IMR-90 (cell line): ENCODE results near the gene CSF2RB. TPM values are rescaled to one million over a fixed set of nuclear protein-coding genes. Genes with fewer than 3 reads are reported as not detected.

ENCODE experiments used
- ATAC-seq: fragments of 200-7000 bp; cut with Tn5 transposase; 2 replicates; pipeline ENCODE4 v1.9.1; 2020; ENCODE audit warnings: low read depth, mild to moderate bottlenecking, moderate library complexity
- BruUV-seq: library from RNA; stranded (reverse); fragments of 400-500 nt; replicated peaks from 2 replicates; lab custom pipeline; 2021; lab: Mats Ljungman, UMichigan
- CTCF ChIA-PET: fragments of 300-600 bp; formaldehyde crosslinking; extraction: SDS; loops from one replicate; lab custom pipeline; 2021; ENCODE audit warnings: antibody characterized with exemption; lab: Yijun Ruan, JAX
- POLR2A ChIA-PET: fragments of 300-600 bp; sonication (Branson Sonifier 250); formaldehyde crosslinking; loops from one replicate; lab custom pipeline; 2022; ENCODE audit warnings: antibody characterized with exemption; ENCODE audit not compliant: unreplicated experiment; lab: Charles Lee
- DNase-seq: peaks from one replicate; pipeline ENCODE4 v3.0.0; 2013
- H2AFZ ChIP-seq: replicated peaks from 2 replicates; pipeline ENCODE3; 2013; ENCODE audit warnings: low read length, mild to moderate bottlenecking; ENCODE audit not compliant: poor library complexity
- H2AK5ac ChIP-seq: 2 replicates; pipeline ENCODE4 v1.6.1; 2013; ENCODE audit warnings: low read depth, low read length, inconsistent platforms
- H2AK9ac ChIP-seq: replicated peaks from 2 replicates; pipeline ENCODE3; 2013; ENCODE audit warnings: mild to moderate bottlenecking, low read depth, low read length, moderate library complexity; ENCODE audit not compliant: poor library complexity
- H2BK120ac ChIP-seq: 2 replicates; pipeline ENCODE4 v1.6.1; 2013; ENCODE audit warnings: low read depth, low read length, inconsistent platforms
- H2BK15ac ChIP-seq: 3 replicates; pipeline ENCODE4 v1.6.1; 2013; ENCODE audit warnings: low read depth, low read length, inconsistent platforms
- H2BK20ac ChIP-seq: 2 replicates; pipeline ENCODE4 v1.6.1; 2013; ENCODE audit warnings: low read depth, mild to moderate bottlenecking, inconsistent platforms, low read length, moderate library complexity
- H2BK5ac ChIP-seq: 2 replicates; pipeline ENCODE4 v1.6.1; 2013; ENCODE audit warnings: mild to moderate bottlenecking, low read depth, low read length, inconsistent platforms; ENCODE audit not compliant: poor library complexity, severe bottlenecking
- H3K14ac ChIP-seq: replicated peaks from 2 replicates; pipeline ENCODE4 v1.6.1; 2013; ENCODE audit warnings: low read depth, low read length, inconsistent platforms
- H3K18ac ChIP-seq: 2 replicates; pipeline ENCODE4 v1.6.1; 2013; ENCODE audit warnings: low read depth, low read length, control low read depth
- H3K23ac ChIP-seq: 2 replicates; pipeline ENCODE4 v1.6.1; 2013; ENCODE audit warnings: low read depth, low read length, inconsistent platforms
- H3K27ac ChIP-seq: 2 replicates; pipeline ENCODE4 v1.5.1; 2013; ENCODE audit warnings: mild to moderate bottlenecking, control low read depth, low read length; ENCODE audit not compliant: insufficient read depth
- H3K27me3 ChIP-seq: 2 replicates; pipeline ENCODE4 v1.6.1; 2013; ENCODE audit warnings: low read length; ENCODE audit not compliant: control insufficient read depth, insufficient read depth
- H3K36me3 ChIP-seq: 2 replicates; pipeline ENCODE4 v1.6.1; 2013; ENCODE audit warnings: low read length, mixed read lengths; ENCODE audit not compliant: control insufficient read depth, insufficient read depth
- H3K4ac ChIP-seq: 2 replicates; pipeline ENCODE4 v1.6.1; 2013; ENCODE audit warnings: low read depth, low read length, inconsistent platforms
- H3K4me1 ChIP-seq: 2 replicates; pipeline ENCODE4 v1.6.1; 2013; ENCODE audit warnings: low read length, mixed read lengths; ENCODE audit not compliant: control insufficient read depth, insufficient read depth
- H3K4me2 ChIP-seq: 2 replicates; pipeline ENCODE4 v1.6.1; 2013; ENCODE audit warnings: low read depth, mild to moderate bottlenecking, control low read depth, low read length, moderate library complexity
- H3K4me3 ChIP-seq: 2 replicates; pipeline ENCODE4 v1.5.1; 2013; ENCODE audit warnings: low read depth, mild to moderate bottlenecking, control low read depth, low read length, moderate library complexity; ENCODE audit not compliant: insufficient read depth
- H3K56ac ChIP-seq: 2 replicates; pipeline ENCODE4 v1.6.1; 2013; ENCODE audit warnings: low read length, inconsistent platforms; ENCODE audit not compliant: insufficient read depth; ENCODE audit errors: extremely low read depth
- H3K79me1 ChIP-seq, 2 experiments: 2 replicates each; pipeline ENCODE4 v1.6.1; 2013; ENCODE audit warnings: low read length in 2 of 2, inconsistent platforms in 1 of 2, low read depth in 1 of 2
- H3K9ac ChIP-seq: 2 replicates; pipeline ENCODE4 v1.6.1; 2013; ENCODE audit warnings: low read depth, low read length, control low read depth
- H3K9me1 ChIP-seq: 2 replicates; pipeline ENCODE4 v1.6.1; 2013; ENCODE audit warnings: low read length, inconsistent platforms; ENCODE audit not compliant: insufficient read depth
- H3K9me3 ChIP-seq: 2 replicates; pipeline ENCODE4 v1.6.1; 2013; ENCODE audit warnings: low read length; ENCODE audit not compliant: control insufficient read depth, insufficient read depth
- H4K20me1 ChIP-seq: 2 replicates; pipeline ENCODE4 v1.6.1; 2013; ENCODE audit warnings: low read length, inconsistent platforms; ENCODE audit not compliant: insufficient read depth
- H4K5ac ChIP-seq: 2 replicates; pipeline ENCODE4 v1.6.1; 2013; ENCODE audit warnings: mild to moderate bottlenecking, low read depth, low read length, control low read depth
- H4K8ac ChIP-seq, 2 experiments: 2 replicates each; pipeline ENCODE4 v1.6.1; 2013; ENCODE audit warnings: low read depth in 2 of 2, low read length in 2 of 2, control low read depth in 1 of 2, inconsistent platforms in 1 of 2
- H4K91ac ChIP-seq: 2 replicates; pipeline ENCODE4 v1.6.1; 2013; ENCODE audit warnings: low read depth, low read length, inconsistent platforms; ENCODE audit not compliant: insufficient read depth
- BHLHE40 ChIP-seq: fragments of 150-350 bp; IDR thresholded peaks from 2 replicates; pipeline ENCODE4 v1.6.1; 2016; ENCODE audit warnings: mild to moderate bottlenecking, low read depth, low read length
- CEBPB ChIP-seq: IDR thresholded peaks from 2 replicates; pipeline ENCODE4 v1.6.1; 2012; ENCODE audit warnings: low read depth, low read length, improper control_type of control experiment
- CHD1 ChIP-seq: IDR thresholded peaks from 2 replicates; pipeline ENCODE4 v1.6.1; 2012; ENCODE audit warnings: low read depth, low read length, improper control_type of control experiment
- MAFK ChIP-seq: IDR thresholded peaks from 2 replicates; pipeline ENCODE4 v1.6.1; 2012; ENCODE audit warnings: low read depth, low read length, improper control_type of control experiment
- MXI1 ChIP-seq: IDR thresholded peaks from 2 replicates; pipeline ENCODE4 v1.6.1; 2012; ENCODE audit warnings: low read depth, mild to moderate bottlenecking, low read length, moderate library complexity, borderline replicate concordance
- NFE2L2 ChIP-seq: fragments of 150-350 bp; IDR thresholded peaks from 2 replicates; pipeline ENCODE4 v1.6.1; 2016; ENCODE audit warnings: low read depth, mild to moderate bottlenecking, low read length
- RAD21 ChIP-seq: IDR thresholded peaks from 2 replicates; pipeline ENCODE4 v1.6.1; 2012; ENCODE audit warnings: low read length, improper control_type of control experiment
- RCOR1 ChIP-seq: IDR thresholded peaks from 2 replicates; pipeline ENCODE4 v1.6.1; 2012; ENCODE audit warnings: mild to moderate bottlenecking, low read length, improper control_type of control experiment; ENCODE audit not compliant: insufficient replicate concordance
- RFX5 ChIP-seq: IDR thresholded peaks from 2 replicates; pipeline ENCODE4 v1.8.0; 2012; ENCODE audit warnings: low read depth, mild to moderate bottlenecking, low read length, moderate library complexity
- SMC3 ChIP-seq: fragments of 150-350 bp; IDR thresholded peaks from 2 replicates; pipeline ENCODE4 v1.6.1; 2016; ENCODE audit warnings: low read depth, mild to moderate bottlenecking, antibody characterized with exemption, low read length, moderate library complexity
- WGBS, 2 experiments: methylation state at CpG; one replicate each; pipeline versions ENCODE4 v1.1.5 to v1.1.7; 2013; ENCODE audit warnings: missing lambda C conversion rate in 2 of 2; ENCODE audit not compliant: insufficient read length in 1 of 2; ENCODE audit errors: extremely low coverage in 2 of 2; 5-methylcytosine and 5-hydroxymethylcytosine counted together
- dilution Hi-C: fragments of 300-500 bp; cut with HindIII; formaldehyde crosslinking; loops from one replicate; pipeline ENCODE4 v1.14.3; 2018; ENCODE audit warnings: low sequenced_read_pairs; ENCODE audit not compliant: unreplicated experiment
- in situ Hi-C: fragments of 300-500 bp; cut with MboI; formaldehyde crosslinking; loops from 3 replicates; pipeline ENCODE4 v1.14.3; 2019; ENCODE audit warnings: low sequenced_read_pairs, inconsistent platforms, mixed read lengths
- intact Hi-C: fragments of 100-400 bp; cut with micrococcal nuclease; formaldehyde crosslinking; loops from 2 replicates; pipeline ENCODE4 v1.10.0; 2022
- polyA plus RNA-seq, 3 experiments: library from polyadenylated mRNA; depleted of rRNA; stranded (reverse); fragments of >200 nt; gene quantifications; 2 replicates each; pipeline ENCODE4 v1.2.3, GENCODE V29; 2012; ENCODE audit warnings: low replicate concordance in 1 of 3
- total RNA-seq: library from RNA; depleted of rRNA; stranded (reverse); fragments of >200 nt; gene quantifications from 2 replicates; pipeline ENCODE4 v1.2.3, GENCODE V29; 2012
- TF ChIP-seq, protein P1 (sequence below): fragments of 150-350 bp; IDR thresholded peaks from 2 replicates; pipeline ENCODE4 v1.6.1; 2016; ENCODE audit warnings: low read depth, mild to moderate bottlenecking, low read length, moderate library complexity, borderline replicate concordance
- TF ChIP-seq, protein P2 (sequence below): conservative IDR thresholded peaks from 2 replicates; pipeline ENCODE4 v1.5.1; 2012; ENCODE audit warnings: mild to moderate bottlenecking, low read depth, low read length, improper control_type of control experiment

CSF2RB gene
- total and polyA plus RNA-seq, 2 of the 4 experiments (the other 2 are of a cell fraction): not detected

- H2AK5ac ChIP-seq: no peak overlapping the region
- no peak overlapping the region for H3K56ac ChIP-seq
- H3K4me1 ChIP-seq: no peaks in the 10 kb centered on the region
- H3K4me3 ChIP-seq: no peak overlapping the region
- H3K4ac ChIP-seq: no peak overlapping the region
- H2AK9ac ChIP-seq: no peak overlapping the region
- no peak overlapping the region for H2BK20ac ChIP-seq
- no peak for DNase-seq
- H3K9me1 ChIP-seq: no peaks in the 10 kb centered on the region
- no peaks in the 10 kb centered on the region for H3K79me1 ChIP-seq
- in situ Hi-C loops (no loop called here), dilution Hi-C loops (no loop called here), intact Hi-C loops (no loop called here)
- H4K20me1 ChIP-seq: no peaks in the 10 kb centered on the region
- H3K23ac ChIP-seq: no peak overlapping the region
- no peak overlapping the region for H4K91ac ChIP-seq
- no peak overlapping the region for H3K14ac ChIP-seq
- POLR2A ChIA-PET: no interaction called here
- no peak overlapping the region for H2BK5ac ChIP-seq
- WGBS, 2 experiments: no CpG with 5 or more reads among the region's 7 CpGs
- no peak overlapping the region for H2AFZ ChIP-seq
- no peaks in the 10 kb centered on the region for H3K36me3 ChIP-seq
- H3K9ac ChIP-seq: no peak overlapping the region
- H3K9me3 ChIP-seq: peaks cover 2% of the 10 kb centered on the region; the same call in 1 of the 2 replicates
- no peak overlapping the region for H4K8ac ChIP-seq
- CTCF ChIA-PET: no interaction called here
- H3K27ac ChIP-seq: no peak overlapping the region
- H4K5ac ChIP-seq: no peak overlapping the region
- peaks cover 6% of the 10 kb centered on the region for H3K27me3 ChIP-seq
- H2BK15ac ChIP-seq: no peak overlapping the region
- no peak overlapping the region for H2BK120ac ChIP-seq
- no peak for ATAC-seq
- no peak overlapping the region for H3K4me2 ChIP-seq
- TF ChIP-seq, protein P1, sequence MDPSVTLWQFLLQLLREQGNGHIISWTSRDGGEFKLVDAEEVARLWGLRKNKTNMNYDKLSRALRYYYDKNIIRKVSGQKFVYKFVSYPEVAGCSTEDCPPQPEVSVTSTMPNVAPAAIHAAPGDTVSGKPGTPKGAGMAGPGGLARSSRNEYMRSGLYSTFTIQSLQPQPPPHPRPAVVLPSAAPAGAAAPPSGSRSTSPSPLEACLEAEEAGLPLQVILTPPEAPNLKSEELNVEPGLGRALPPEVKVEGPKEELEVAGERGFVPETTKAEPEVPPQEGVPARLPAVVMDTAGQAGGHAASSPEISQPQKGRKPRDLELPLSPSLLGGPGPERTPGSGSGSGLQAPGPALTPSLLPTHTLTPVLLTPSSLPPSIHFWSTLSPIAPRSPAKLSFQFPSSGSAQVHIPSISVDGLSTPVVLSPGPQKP: no peak
- TF ChIP-seq, protein P2, sequence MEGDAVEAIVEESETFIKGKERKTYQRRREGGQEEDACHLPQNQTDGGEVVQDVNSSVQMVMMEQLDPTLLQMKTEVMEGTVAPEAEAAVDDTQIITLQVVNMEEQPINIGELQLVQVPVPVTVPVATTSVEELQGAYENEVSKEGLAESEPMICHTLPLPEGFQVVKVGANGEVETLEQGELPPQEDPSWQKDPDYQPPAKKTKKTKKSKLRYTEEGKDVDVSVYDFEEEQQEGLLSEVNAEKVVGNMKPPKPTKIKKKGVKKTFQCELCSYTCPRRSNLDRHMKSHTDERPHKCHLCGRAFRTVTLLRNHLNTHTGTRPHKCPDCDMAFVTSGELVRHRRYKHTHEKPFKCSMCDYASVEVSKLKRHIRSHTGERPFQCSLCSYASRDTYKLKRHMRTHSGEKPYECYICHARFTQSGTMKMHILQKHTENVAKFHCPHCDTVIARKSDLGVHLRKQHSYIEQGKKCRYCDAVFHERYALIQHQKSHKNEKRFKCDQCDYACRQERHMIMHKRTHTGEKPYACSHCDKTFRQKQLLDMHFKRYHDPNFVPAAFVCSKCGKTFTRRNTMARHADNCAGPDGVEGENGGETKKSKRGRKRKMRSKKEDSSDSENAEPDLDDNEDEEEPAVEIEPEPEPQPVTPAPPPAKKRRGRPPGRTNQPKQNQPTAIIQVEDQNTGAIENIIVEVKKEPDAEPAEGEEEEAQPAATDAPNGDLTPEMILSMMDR: no peak
- TF ChIP-seq MXI1: no peak
- TF ChIP-seq BHLHE40: no peak
- no peak for TF ChIP-seq SMC3
- no peak for TF ChIP-seq RCOR1
- TF ChIP-seq NFE2L2: no peak
- TF ChIP-seq RFX5: no peak
- no peak for TF ChIP-seq CEBPB
- no peak for TF ChIP-seq RAD21
- TF ChIP-seq MAFK: no peak
- TF ChIP-seq CHD1: no peak
- no peak overlapping the region for H3K18ac ChIP-seq
- BruUV-seq: no TSS peak
Observed at GRCh38 chr22:36885474-36885873, 28.0 kb upstream of the CSF2RB start.
